ENCODE data around the gene PRR14.

PRR14 gene

GRCh38 chr16:30663038-30663437, 12.3 kb downstream of the PRR14 start:
- no peak for DNase-seq (ENCODE audit: low read depth)
- H3K4me1 ChIP-seq (ENCODE audit: control insufficient read depth, insufficient read depth, low read length): peaks cover 31% of the 10 kb centered on the region
- H3K36me3 ChIP-seq (ENCODE audit: control insufficient read depth, insufficient read depth, low read length, severe bottlenecking): peaks cover 66% of the 10 kb centered on the region
- no peak overlapping the region for H3K4me3 ChIP-seq (ENCODE audit: low read length)
- no peaks in the 10 kb centered on the region for H3K9me3 ChIP-seq (ENCODE audit: control insufficient read depth, low read length)
- H3K9ac ChIP-seq (ENCODE audit: low read length): no peak overlapping the region
- H3K27me3 ChIP-seq (replicated peaks; ENCODE audit: control insufficient read depth, insufficient read depth, low read length): no peaks in the 10 kb centered on the region

GRCh38 chr16:30663820-30664219, 13.1 kb downstream of the PRR14 start:
- H3K9me3 ChIP-seq (ENCODE audit: control insufficient read depth, low read length): no peaks in the 10 kb centered on the region
- H3K9ac ChIP-seq (ENCODE audit: low read length): no peak overlapping the region
- H3K27me3 ChIP-seq (replicated peaks; ENCODE audit: control insufficient read depth, insufficient read depth, low read length): no peaks in the 10 kb centered on the region
- DNase-seq (ENCODE audit: low read depth): no peak
- H3K36me3 ChIP-seq (ENCODE audit: control insufficient read depth, insufficient read depth, low read length, severe bottlenecking): peaks cover 70% of the 10 kb centered on the region
- H3K4me3 ChIP-seq (ENCODE audit: low read length): no peak overlapping the region
- H3K4me1 ChIP-seq (ENCODE audit: control insufficient read depth, insufficient read depth, low read length): peaks cover 31% of the 10 kb centered on the region

- Histone ChIP-seq H3K9ac (ENCODE audit: low read length) (no peak overlapping the region), H3K4me1 (ENCODE audit: control insufficient read depth, insufficient read depth, low read length) (peaks cover 31% of the 10 kb centered on the region), H3K27me3 (replicated peaks; ENCODE audit: control insufficient read depth, insufficient read depth, low read length) (no peaks in the 10 kb centered on the region), H3K4me3 (ENCODE audit: low read length) (no peak overlapping the region), H3K9me3 (ENCODE audit: control insufficient read depth, low read length) (no peaks in the 10 kb centered on the region), H3K36me3 (ENCODE audit: control insufficient read depth, insufficient read depth, low read length, severe bottlenecking) (peaks cover 77% of the 10 kb centered on the region)
- DNase-seq (ENCODE audit: low read depth): no peak
Measured at GRCh38 chr16:30664616-30665109, 13.9 kb downstream of the PRR14 start.

GRCh38 chr16:30665155-30665829, 14.5 kb downstream of the PRR14 start:
- H3K36me3 ChIP-seq (ENCODE audit: control insufficient read depth, insufficient read depth, low read length, severe bottlenecking): peaks cover 83% of the 10 kb centered on the region

GRCh38 chr16:30665830-30666190, 15.1 kb downstream of the PRR14 start:
- H3K4me3 ChIP-seq (ENCODE audit: low read length): no peak overlapping the region
- H3K9ac ChIP-seq (ENCODE audit: low read length): no peak overlapping the region
- H3K4me1 ChIP-seq (ENCODE audit: control insufficient read depth, insufficient read depth, low read length): peaks cover 26% of the 10 kb centered on the region
- peaks cover 87% of the 10 kb centered on the region for H3K36me3 ChIP-seq (ENCODE audit: control insufficient read depth, insufficient read depth, low read length, severe bottlenecking)
- DNase-seq (ENCODE audit: low read depth): no peak
- H3K9me3 ChIP-seq (ENCODE audit: control insufficient read depth, low read length): no peaks in the 10 kb centered on the region
- H3K27me3 ChIP-seq (replicated peaks; ENCODE audit: control insufficient read depth, insufficient read depth, low read length): no peaks in the 10 kb centered on the region

More at GRCh38 chr16:30665155-30665829, 14.5 kb downstream of the PRR14 start:
- H3K27me3 ChIP-seq (replicated peaks; ENCODE audit: control insufficient read depth, insufficient read depth, low read length): no peaks in the 10 kb centered on the region
- H3K4me1 ChIP-seq (ENCODE audit: control insufficient read depth, insufficient read depth, low read length): peaks cover 31% of the 10 kb centered on the region
- no peak overlapping the region for H3K9ac ChIP-seq (ENCODE audit: low read length)
- no peaks in the 10 kb centered on the region for H3K9me3 ChIP-seq (ENCODE audit: control insufficient read depth, low read length)
- H3K4me3 ChIP-seq (ENCODE audit: low read length): no peak overlapping the region
- no peak for DNase-seq (ENCODE audit: low read depth)

- Histone ChIP-seq H3K36me3 (ENCODE audit: control insufficient read depth, insufficient read depth, low read length, severe bottlenecking) (peaks cover 83% of the 10 kb centered on the region), H3K4me1 (ENCODE audit: control insufficient read depth, insufficient read depth, low read length) (peaks cover 17% of the 10 kb centered on the region), H3K9ac (ENCODE audit: low read length) (peak overlapping the region; percentile 42), H3K27me3 (replicated peaks; ENCODE audit: control insufficient read depth, insufficient read depth, low read length) (no peaks in the 10 kb centered on the region), H3K9me3 (ENCODE audit: control insufficient read depth, low read length) (no peaks in the 10 kb centered on the region), H3K4me3 (ENCODE audit: low read length) (no peak overlapping the region)
- no peak for DNase-seq (ENCODE audit: low read depth)
Measured at GRCh38 chr16:30666681-30667080, 15.9 kb downstream of the PRR14 start.

GRCh38 chr16:30667361-30667905, 16.7 kb downstream of the PRR14 start:
- no peak overlapping the region for H3K4me3 ChIP-seq (ENCODE audit: low read length)
- H3K9me3 ChIP-seq (ENCODE audit: control insufficient read depth, low read length): no peaks in the 10 kb centered on the region
- no peak for DNase-seq (ENCODE audit: low read depth)
- H3K9ac ChIP-seq (ENCODE audit: low read length): no peak overlapping the region
- no peaks in the 10 kb centered on the region for H3K27me3 ChIP-seq (replicated peaks; ENCODE audit: control insufficient read depth, insufficient read depth, low read length)
- H3K4me1 ChIP-seq (ENCODE audit: control insufficient read depth, insufficient read depth, low read length): peaks cover 15% of the 10 kb centered on the region
- H3K36me3 ChIP-seq (ENCODE audit: control insufficient read depth, insufficient read depth, low read length, severe bottlenecking): peaks cover 76% of the 10 kb centered on the region

GRCh38 chr16:30668393-30668792, 17.6 kb downstream of the PRR14 start:
- Histone ChIP-seq H3K4me1 (ENCODE audit: control insufficient read depth, insufficient read depth, low read length) (peaks cover 14% of the 10 kb centered on the region), H3K27me3 (replicated peaks; ENCODE audit: control insufficient read depth, insufficient read depth, low read length) (no peaks in the 10 kb centered on the region), H3K9me3 (ENCODE audit: control insufficient read depth, low read length) (no peaks in the 10 kb centered on the region), H3K36me3 (ENCODE audit: control insufficient read depth, insufficient read depth, low read length, severe bottlenecking) (peaks cover 66% of the 10 kb centered on the region), H3K9ac (ENCODE audit: low read length) (no peak overlapping the region), H3K4me3 (ENCODE audit: low read length) (no peak overlapping the region)
- no peak for DNase-seq (ENCODE audit: low read depth)

GRCh38 chr16:30669026-30669902, 18.5 kb downstream of the PRR14 start:
- Histone ChIP-seq H3K36me3 (ENCODE audit: control insufficient read depth, insufficient read depth, low read length, severe bottlenecking) (peaks cover 61% of the 10 kb centered on the region), H3K27me3 (replicated peaks; ENCODE audit: control insufficient read depth, insufficient read depth, low read length) (no peaks in the 10 kb centered on the region), H3K9ac (ENCODE audit: low read length) (no peak overlapping the region), H3K9me3 (ENCODE audit: control insufficient read depth, low read length) (no peaks in the 10 kb centered on the region), H3K4me3 (ENCODE audit: low read length) (no peak overlapping the region), H3K4me1 (ENCODE audit: control insufficient read depth, insufficient read depth, low read length) (peaks cover 8% of the 10 kb centered on the region)
- DNase-seq (ENCODE audit: low read depth): no peak

GRCh38 chr16:30669903-30670824, 19.4 kb downstream of the PRR14 start:
- Histone ChIP-seq H3K36me3 (ENCODE audit: control insufficient read depth, insufficient read depth, low read length, severe bottlenecking) (peaks cover 53% of the 10 kb centered on the region), H3K9ac (ENCODE audit: low read length) (no peak overlapping the region), H3K4me1 (ENCODE audit: control insufficient read depth, insufficient read depth, low read length) (peaks cover 6% of the 10 kb centered on the region), H3K4me3 (ENCODE audit: low read length) (no peak overlapping the region), H3K9me3 (ENCODE audit: control insufficient read depth, low read length) (no peaks in the 10 kb centered on the region), H3K27me3 (replicated peaks; ENCODE audit: control insufficient read depth, insufficient read depth, low read length) (no peaks in the 10 kb centered on the region)
- DNase-seq (ENCODE audit: low read depth): no peak

Data from adipocyte (in vitro differentiated cells).